ENCODE results near the gene CNTN2.

The CNTN2 gene, protein sequence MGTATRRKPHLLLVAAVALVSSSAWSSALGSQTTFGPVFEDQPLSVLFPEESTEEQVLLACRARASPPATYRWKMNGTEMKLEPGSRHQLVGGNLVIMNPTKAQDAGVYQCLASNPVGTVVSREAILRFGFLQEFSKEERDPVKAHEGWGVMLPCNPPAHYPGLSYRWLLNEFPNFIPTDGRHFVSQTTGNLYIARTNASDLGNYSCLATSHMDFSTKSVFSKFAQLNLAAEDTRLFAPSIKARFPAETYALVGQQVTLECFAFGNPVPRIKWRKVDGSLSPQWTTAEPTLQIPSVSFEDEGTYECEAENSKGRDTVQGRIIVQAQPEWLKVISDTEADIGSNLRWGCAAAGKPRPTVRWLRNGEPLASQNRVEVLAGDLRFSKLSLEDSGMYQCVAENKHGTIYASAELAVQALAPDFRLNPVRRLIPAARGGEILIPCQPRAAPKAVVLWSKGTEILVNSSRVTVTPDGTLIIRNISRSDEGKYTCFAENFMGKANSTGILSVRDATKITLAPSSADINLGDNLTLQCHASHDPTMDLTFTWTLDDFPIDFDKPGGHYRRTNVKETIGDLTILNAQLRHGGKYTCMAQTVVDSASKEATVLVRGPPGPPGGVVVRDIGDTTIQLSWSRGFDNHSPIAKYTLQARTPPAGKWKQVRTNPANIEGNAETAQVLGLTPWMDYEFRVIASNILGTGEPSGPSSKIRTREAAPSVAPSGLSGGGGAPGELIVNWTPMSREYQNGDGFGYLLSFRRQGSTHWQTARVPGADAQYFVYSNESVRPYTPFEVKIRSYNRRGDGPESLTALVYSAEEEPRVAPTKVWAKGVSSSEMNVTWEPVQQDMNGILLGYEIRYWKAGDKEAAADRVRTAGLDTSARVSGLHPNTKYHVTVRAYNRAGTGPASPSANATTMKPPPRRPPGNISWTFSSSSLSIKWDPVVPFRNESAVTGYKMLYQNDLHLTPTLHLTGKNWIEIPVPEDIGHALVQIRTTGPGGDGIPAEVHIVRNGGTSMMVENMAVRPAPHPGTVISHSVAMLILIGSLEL

DNA sequence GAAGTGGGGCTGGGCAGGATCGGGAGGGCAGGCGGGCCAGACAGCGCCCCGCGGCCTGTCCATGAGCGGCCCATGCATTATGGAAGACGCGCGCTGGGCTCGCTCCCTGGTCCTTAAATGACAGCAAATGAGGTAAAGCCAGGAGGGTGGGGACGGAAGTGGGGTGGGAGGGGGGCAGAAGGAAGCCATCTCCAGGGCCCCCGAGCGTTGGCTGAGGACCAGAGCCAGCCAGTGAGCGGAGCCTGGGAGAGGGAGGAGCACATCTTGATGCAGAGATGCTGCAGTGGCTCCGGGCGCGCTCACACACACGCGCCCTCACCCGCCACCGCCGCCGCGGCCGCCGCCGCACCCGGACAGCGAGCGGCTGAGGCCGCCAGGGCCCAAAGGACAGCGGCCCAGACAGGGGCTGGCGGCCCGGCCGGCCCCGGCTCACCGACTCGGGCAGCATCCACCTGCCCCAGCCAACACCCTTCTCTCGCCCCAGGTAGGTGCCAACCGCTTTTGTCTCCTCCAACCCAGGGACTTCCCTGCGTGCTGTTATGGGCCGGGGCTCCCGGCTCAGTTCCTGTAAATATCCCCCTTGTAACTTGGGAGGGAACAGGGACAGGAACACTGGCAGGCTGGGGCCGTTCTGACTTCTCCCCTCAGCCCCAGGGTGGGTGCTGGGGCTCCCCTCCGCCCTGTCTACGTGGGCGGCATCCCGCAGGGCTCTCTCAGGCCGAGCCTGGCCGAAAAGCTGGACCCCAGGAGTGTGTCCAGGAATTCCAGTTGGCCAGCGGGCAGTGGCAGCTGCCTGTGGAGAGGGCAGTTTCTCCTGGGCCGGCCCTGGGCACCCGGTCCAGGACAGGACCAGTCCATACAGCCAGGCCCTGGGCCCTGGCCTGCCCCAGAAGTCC lies at the start of gene CNTN2:
TSS of gene CNTN2 (plus strand) at position 302 of the 896 bp plus-strand sequence. CDS start 9,974 bp downstream, outside the sequence.
- no peak for DNase-seq (ENCODE audit: low read depth)

DNA sequence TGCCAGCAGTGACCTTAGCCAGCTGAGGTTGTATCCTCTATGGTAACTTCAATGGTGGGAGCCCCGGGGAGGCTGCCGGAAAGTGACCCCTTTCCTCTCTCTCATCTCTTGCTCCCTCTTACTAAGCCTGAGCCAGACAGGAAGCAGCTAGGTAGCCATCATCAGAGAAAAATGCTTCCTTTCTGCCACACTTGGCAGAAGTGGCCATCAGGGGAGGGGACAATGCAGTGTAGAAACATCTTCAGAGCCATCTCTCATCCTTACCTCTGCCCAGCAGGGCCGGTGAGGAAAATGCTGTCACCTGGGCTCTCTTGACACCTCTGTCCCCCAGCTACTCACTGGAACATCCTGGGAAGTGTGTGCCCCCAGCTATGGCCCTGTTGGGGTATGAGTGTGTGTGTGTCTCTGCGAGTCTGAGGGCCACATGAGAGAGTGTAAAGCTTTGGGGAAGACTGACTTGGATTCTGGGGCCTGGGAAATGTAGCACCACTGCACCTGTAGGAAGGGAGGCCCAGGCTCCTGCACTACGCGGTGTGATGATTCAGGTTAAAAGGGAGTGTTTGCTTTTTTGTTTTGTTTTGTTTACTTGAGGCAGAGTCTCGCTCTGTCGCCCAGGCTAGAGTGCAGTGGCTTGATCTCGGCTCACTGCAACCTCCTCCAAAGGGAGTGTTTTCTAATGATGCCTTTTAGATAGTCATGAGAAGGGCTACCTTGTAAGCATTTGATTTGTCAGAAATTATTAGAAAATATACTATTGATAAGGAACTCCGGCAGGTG lies 48.7 kb upstream of the CNTN2 start:
- no peak for DNase-seq (ENCODE audit: low read depth)

DNA sequence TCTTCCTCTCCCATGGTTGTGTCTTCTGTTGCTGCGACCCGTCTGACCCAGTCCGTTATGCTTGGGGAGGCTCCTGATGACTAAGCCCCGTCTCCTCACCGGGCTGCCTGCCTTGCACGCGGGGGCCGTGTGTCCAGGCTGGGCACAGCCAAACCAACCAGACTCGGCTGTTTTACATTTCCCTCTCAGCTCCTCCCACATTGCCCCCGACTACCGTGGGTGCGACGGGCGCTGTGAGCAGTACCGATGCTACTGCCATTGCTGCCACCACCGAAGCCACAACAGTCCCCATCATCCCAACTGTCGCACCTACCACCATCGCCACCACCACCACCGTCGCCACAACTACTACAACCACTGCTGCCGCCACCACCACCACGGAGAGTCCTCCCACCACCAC lies 46.0 kb upstream of the CNTN2 start:
- DNase-seq (ENCODE audit: low read depth): no peak

DNA sequence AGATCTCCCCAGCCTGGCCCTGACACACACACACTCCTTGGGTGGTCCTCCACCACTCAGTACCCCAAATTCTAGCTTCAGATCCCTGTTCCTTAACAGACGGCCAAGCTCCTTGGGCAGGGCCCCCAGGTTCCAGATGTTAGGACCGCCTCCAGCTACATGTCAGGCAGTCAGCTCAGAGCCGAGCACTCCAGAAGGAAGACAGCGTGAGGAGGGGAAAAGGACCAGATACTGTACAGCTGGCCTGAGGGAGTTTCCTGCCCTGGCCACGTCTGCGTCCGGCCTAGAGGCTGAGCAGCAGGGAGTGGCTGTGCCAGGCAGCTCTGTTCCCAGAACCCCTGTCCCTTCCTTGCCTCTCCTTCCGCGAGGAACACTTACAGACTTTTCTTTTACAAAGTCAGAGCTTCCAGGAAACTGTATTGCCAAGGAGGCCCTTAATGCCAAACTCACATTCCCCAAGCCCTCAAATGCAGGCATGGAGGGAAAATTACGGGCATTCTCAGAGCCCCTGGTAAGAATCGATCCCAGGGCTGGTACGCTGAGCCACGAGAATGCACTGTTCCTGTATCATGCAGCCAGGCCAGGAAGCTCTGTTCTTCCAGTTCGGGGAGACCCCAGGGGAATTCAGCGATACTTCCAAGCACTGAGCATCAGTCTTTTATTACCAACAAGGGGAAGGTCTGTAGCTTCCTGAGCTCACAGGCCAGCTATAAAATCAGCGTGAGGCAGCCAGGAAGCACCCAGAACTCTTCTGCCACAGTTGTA lies 45.2 kb upstream of the CNTN2 start:
- DNase-seq (ENCODE audit: low read depth): no peak

DNA sequence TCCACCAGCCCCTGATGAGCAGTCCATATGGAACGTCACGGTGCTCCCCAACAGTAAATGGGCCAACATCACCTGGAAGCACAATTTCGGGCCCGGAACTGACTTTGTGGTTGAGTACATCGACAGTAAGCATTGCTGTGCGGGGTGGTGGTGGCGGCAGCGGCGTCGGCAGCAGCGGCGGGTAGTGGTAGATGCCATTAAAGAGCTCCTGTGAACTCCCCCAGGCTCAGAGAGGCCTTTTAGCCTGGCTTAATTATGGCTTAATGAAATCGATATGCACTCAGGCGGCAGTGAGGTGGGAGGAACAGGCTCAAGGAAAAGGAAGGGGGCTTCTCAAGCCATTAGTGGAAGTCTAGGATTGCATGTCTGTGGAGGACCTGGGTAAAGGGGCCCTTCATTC lies 41.9 kb upstream of the CNTN2 start:
- DNase-seq (ENCODE audit: low read depth): no peak

DNA sequence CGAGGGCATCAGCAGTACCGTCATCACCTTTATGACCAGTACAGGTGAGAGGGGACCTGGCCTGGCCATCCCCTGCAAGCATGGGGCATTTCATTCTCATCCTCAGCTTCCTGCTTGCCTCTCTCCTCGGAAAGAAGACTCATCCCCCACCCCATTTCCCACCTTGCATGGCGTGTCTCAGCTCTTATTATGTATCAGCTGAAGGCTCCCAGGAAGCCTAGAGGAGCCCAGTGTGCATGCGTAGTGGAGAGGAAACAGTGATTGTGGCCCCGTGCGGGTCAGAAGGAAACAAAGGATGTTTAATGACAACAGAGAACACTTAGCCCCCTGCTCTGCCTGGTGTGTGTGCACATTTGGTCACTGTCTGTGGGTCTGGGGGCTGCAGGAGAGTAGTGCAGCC lies 40.3 kb upstream of the CNTN2 start:
- no peak for DNase-seq (ENCODE audit: low read depth)

DNA sequence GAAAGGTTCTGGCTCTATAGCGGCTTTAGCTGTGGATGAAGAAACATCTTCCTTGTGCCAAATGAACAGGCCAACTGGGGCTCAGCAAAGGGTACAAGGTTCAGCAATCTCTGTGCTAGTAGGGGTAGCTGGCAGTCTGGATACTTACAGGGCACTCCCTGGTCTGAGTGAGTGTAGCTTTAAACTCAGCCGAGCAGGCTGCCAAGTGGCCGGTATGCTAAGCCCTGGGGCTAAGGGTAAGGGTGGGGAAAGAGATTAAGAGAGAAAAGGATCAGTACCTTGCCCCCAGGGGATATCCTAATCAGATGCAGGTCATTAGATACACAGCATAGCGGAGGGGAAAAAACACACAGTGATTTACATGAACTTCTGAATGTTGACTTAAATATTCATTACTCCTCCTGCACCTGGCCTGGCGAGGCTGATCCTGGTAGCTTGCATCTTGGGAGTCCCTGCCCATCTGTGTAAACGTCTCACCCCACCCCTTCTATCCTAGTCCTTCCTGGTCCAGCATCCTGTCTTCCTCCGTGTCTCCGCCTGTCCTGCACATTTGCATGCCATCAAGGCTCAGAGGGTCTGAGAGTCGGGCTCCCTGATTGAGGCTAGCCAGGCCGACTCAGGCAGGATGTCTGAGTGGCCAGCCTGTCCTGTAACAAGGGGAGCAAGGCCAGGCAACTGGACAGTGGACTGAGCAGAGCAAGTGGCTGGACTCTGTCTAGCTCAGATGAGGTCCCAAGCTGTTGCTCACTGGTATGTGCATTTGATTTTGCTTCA lies 39.5 kb upstream of the CNTN2 start:
- no peak for DNase-seq (ENCODE audit: low read depth)

DNA sequence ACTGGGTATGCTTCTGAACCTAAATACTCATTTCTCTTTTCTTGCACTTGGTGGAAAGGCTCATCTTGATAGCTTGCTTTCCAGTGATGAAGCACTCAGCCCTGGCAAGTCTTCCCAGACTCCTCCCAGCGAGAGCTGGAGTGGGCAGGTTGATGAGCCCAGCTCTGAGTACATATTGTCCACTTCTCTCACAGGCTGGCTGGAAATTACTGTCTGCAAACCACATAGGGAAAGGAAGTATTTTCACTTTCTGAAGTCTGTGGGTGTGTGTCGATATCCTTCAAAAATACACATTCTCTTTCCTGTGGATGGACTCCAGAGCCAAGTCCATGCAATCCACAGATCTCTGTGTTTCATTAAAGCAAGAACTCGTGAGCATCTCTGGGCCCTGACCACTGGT lies 38.7 kb upstream of the CNTN2 start:
- no peak for DNase-seq (ENCODE audit: low read depth)

DNA sequence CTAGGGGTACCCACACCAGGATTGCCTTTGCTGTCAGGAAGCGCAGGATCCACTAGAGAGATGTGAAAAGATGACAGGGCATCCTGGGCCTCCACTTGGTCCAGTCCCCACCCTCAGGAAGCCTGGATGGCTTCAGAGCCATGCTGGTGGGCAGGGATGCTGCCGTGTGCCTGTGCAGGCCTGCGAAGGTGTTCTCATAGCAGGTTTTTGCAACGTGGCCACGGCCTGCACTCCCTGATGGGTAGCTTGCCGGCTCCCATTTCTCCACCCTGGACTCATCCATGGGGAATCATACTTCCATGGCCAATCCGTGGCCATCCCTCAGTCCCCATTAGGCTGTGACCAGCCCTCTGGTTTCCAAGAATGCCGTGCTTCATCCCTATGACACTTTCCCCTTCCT lies 34.1 kb upstream of the CNTN2 start:
- no peak for DNase-seq (ENCODE audit: low read depth)

DNA sequence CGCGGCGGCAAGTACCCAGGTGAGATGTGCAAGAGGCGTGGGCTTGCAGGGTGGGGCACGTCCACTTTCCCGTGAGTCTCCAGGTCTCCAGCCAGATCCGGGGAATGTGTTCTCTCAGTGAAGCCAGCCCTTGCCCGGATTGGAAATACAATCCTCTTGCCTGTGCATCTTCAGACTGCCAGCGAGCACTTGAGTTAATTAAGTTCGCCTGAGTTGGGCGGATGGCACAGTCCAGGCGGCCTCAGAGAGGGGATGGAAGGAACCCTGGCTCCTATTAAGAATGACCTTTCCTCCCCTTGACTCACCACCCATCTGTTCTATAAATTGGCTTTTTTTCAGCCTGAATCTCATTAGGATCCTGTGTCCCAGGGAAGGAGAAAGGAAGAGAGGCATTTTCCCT lies 33.3 kb upstream of the CNTN2 start:
- DNase-seq (ENCODE audit: low read depth): no peak

DNA sequence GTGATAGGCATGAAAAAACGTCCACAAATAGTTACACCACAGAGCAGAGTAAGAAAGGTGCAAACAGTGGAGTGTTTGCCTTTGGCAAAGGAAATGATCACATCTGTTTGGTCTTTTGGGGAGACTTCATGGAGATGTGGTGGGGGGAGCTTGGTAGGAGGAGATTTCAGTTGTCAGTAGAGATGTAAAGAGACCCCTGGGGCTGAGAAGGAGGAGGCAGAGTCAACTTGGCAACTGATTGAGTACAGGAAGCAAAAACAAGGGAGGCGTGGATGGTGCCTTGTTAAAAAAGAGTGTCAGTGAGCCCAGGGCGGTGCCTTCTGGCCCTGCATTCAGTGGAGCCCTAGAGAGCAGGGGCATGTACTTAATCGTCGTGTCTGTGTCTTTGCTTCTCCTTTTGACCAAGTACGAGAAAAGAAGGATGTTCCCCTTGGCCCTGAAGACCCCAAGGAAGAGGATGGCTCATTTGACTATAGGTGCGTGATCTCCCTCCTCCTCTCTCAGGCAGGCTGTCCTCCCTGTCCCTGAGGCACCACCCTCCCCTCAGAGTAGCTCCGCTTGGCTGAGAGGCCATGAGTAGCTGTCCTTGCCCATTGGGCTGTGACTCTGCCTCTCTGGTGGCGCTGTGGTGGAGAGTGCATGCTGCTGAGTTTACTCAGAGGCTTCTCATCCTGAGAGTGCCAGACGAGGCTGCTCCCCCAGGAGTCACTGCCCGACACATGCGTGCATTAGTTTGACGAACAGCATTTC lies 30.4 kb upstream of the CNTN2 start:
- DNase-seq (ENCODE audit: low read depth): no peak

DNA sequence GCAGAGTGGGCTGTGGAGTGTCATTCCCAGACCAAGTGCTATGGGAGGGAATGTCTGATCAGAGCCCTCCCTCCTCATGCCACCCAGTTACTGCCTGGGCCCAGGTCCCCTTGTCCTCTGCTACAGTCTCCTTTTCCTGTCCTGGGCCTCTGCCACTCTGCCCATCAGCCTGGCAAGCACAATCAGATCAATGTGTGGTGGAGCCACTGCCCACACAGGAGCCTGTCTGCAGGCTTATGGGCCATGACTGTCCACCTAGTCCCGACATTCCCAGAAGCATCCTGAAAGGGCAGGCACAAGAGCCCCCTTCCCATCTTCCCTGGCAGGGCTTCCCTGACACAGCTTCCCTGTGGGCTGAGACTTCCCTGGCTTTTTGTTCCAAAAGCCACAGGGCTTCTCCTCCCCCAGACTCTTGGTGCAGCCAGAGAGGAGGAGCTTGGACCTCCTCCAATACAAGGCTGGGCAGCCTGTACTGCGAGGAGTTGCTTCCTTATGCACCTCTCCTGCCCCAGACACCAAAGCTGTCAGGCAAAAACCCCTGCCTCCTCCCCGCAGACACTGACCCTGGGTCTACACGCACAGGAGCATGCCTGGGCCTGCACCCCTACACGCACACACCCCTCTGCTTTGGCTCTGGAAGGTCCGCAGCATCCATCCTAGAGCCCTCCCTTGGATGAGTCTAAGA lies 29.2 kb upstream of the CNTN2 start:
- DNase-seq (ENCODE audit: low read depth): no peak

DNA sequence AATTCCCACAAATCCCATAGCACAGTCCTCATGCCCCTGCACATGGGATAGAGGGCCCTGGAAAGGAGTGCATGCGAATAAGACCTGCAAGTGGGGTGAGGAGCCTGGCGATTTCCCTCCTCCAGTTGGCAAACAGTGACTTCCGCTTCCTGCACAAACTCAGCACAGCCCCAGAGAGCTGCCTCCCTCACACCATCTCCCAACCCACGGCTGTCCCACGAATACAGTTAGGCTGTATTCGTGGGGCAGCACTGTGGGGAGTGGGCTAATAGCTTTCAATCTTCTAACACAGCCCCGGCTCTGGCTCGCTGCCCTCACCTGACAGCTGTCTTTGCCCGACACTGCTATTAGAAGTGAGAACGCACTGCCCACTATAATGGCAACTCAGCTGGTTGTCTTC lies 28.2 kb upstream of the CNTN2 start:
- DNase-seq (ENCODE audit: low read depth): no peak

DNA sequence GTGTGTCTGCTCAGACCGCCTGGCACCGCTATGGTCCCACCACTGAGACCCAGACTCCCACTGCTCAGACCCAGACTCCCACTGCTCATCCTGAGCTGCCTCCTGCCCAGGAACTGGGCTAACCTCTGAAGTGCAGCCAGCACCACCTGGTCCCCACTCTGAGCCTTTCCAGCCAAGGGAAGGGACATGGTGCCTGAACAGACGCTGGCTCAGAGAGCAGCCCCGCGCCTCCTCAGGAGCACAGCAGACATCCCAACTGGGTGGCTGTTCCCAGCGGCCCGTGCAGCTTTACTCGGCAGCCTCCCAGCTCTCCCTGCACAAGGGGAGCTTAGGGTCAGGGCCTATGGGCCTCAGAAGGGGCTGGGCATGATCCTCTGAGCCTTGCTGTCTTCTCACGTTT lies 27.8 kb upstream of the CNTN2 start:
- DNase-seq (ENCODE audit: low read depth): no peak

DNA sequence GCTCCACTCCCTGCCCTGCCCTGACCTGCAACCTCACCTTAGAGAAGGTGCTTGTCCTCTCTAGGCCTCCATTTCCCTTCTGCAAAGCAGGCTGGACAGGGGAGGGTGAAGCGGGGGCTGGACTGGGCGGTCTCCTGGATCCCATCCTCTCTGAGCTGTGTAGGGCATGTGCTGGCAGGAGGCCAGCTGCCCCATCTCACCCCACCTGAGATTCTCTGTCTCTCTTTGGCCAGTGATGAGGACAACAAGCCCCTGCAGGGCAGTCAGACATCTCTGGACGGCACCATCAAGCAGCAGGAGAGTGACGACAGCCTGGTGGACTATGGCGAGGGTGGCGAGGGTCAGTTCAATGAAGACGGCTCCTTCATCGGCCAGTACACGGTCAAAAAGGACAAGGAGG lies 26.9 kb upstream of the CNTN2 start:
- no peak for DNase-seq (ENCODE audit: low read depth)

DNA sequence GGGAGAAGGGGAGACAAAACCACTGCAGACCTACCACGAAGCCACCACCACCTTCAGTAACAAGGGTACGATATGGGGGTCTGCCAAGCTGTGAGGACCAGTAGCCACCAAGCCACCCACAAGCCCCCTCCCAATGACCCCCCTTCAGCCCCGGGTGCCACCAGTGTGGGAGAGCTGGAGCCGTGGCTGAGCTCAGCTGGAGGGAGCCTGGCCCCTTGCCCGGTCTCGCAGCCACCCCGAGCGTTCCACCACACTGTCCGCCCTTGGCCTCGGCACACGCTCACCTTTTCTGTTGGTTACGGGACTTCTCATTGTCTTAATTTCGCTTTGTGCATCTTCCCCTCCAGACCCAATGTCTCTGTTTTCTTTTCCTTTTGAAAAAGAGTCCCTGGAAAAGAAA lies 26.4 kb upstream of the CNTN2 start:
- DNase-seq (ENCODE audit: low read depth): no peak

DNA sequence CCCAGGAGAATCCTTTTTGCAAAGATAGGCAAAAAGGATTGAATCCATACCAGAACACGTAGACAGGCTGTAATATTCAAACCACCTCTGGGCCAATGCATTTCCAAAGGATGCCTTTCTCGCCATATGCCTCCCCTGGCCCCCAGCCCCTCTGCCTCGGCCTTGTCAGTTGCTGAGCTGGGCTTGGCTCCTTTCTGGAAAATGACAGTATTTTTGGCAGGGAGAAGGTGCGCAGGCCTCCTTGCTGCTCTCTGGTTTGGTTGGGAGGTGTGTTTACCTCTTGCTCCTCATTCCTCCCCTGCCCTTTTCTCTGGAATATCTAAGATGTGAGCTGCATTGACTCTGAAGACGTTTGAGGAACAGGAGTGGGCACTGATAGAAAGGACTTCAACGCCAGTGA lies 26.0 kb upstream of the CNTN2 start:
- DNase-seq (ENCODE audit: low read depth): no peak

DNA sequence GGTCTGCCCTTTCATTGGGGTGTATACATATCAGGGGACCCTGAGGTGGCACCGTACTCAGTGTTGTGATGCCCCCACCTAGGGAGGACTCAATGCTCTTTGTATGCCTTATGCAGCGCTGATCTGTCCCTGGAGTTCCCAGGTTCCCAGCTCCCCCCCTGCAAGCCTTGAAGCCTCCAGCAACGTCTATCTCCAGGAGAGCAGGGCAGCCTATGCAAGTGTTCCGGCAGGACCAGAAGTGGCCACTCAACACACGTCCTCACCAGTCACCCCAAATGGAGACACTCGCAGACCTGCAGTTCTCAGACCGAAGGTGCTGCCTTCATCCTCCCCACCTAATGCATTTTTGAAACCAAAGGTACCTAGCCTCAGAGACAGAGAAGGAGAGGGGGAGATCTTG lies 25.2 kb upstream of the CNTN2 start:
- DNase-seq (ENCODE audit: low read depth): no peak

Measured in activated T-cell treated with anti-CD3 and anti-CD28 coated beads for 48 hours (primary cell).